HEK293 (cell line): ENCODE measurements around the gene DDX43.

Experiments
- RBAK ChIP-seq: fragments of 450-650 bp; formaldehyde crosslinking; IDR thresholded peaks from 2 replicates; pipeline ENCODE4 v1.5.1; 2016; ENCODE audit warnings: missing biosample characterization, missing genetic modification characterization
- REPIN1 ChIP-seq: fragments of 450-650 bp; formaldehyde crosslinking; IDR thresholded peaks from 2 replicates; pipeline ENCODE4 v1.5.1; 2017; ENCODE audit warnings: missing biosample characterization, missing genetic modification characterization, low read depth
- ZBTB7A ChIP-seq: fragments of 450-650 bp; formaldehyde crosslinking; IDR thresholded peaks from 2 replicates; pipeline ENCODE4 v1.5.1; 2016; ENCODE audit warnings: low read depth, missing biosample characterization, missing genetic modification characterization
- ZNF174 ChIP-seq: fragments of 450-650 bp; formaldehyde crosslinking; IDR thresholded peaks from 2 replicates; pipeline ENCODE4 v1.5.0; 2017; ENCODE audit warnings: missing biosample characterization, mild to moderate bottlenecking, missing genetic modification characterization
- ZNF223 ChIP-seq: fragments of 450-650 bp; formaldehyde crosslinking; IDR thresholded peaks from 2 replicates; pipeline ENCODE4 v1.5.1; 2016; ENCODE audit warnings: missing biosample characterization, missing genetic modification characterization
- ZNF274 ChIP-seq, 2 experiments: fragments of 200-500 bp in 1 of 2; fragments of 450-650 bp in 1 of 2; sonication (Bioruptor generic) in 1 of 2; formaldehyde crosslinking in 1 of 2; IDR thresholded peaks; 2 replicates each; pipeline versions ENCODE4 v1.5.1 to v1.6.1; 2014 to 2016; ENCODE audit warnings: borderline replicate concordance in 1 of 2, inconsistent platforms in 1 of 2, low read length in 1 of 2, missing biosample characterization in 1 of 2, missing genetic modification characterization in 1 of 2
- ZNF510 ChIP-seq: fragments of 450-650 bp; formaldehyde crosslinking; IDR thresholded peaks from 2 replicates; pipeline ENCODE4 v1.5.1; 2018; ENCODE audit warnings: mild to moderate bottlenecking, missing genetic modification characterization, missing biosample characterization; ENCODE audit not compliant: insufficient replicate concordance
- ZNF670 ChIP-seq: fragments of 450-650 bp; formaldehyde crosslinking; IDR thresholded peaks from 2 replicates; pipeline ENCODE4 v1.5.1; 2016; ENCODE audit warnings: missing biosample characterization, missing genetic modification characterization, low read depth
- TF ChIP-seq, protein P1 (sequence below): fragments of 450-650 bp; formaldehyde crosslinking; IDR thresholded peaks from 2 replicates; pipeline ENCODE4 v1.5.1; 2016; ENCODE audit warnings: missing biosample characterization, missing genetic modification characterization
- TF ChIP-seq, protein P2 (sequence below): fragments of 450-650 bp; formaldehyde crosslinking; IDR thresholded peaks from 2 replicates; pipeline ENCODE4 v1.5.1; 2016; ENCODE audit warnings: missing biosample characterization, missing genetic modification characterization
- TF ChIP-seq, protein P3 (sequence below): fragments of 450-650 bp; formaldehyde crosslinking; conservative IDR thresholded peaks from 2 replicates; pipeline ENCODE4 v1.5.1; 2016; ENCODE audit warnings: low read depth, missing biosample characterization, missing genetic modification characterization
- TF ChIP-seq, protein P4 (sequence below): fragments of 450-650 bp; formaldehyde crosslinking; IDR thresholded peaks from 2 replicates; pipeline ENCODE4 v1.5.1; 2016; ENCODE audit warnings: missing biosample characterization, missing genetic modification characterization
- TF ChIP-seq, protein P5 (sequence below): fragments of 450-650 bp; formaldehyde crosslinking; IDR thresholded peaks from 2 replicates; pipeline ENCODE4 v1.5.1; 2016; ENCODE audit warnings: missing biosample characterization, missing genetic modification characterization
- TF ChIP-seq, protein P6 (sequence below): fragments of 450-650 bp; formaldehyde crosslinking; IDR thresholded peaks from 2 replicates; pipeline ENCODE4 v1.5.1; 2016; ENCODE audit warnings: missing biosample characterization, missing genetic modification characterization, low read depth

DNA sequence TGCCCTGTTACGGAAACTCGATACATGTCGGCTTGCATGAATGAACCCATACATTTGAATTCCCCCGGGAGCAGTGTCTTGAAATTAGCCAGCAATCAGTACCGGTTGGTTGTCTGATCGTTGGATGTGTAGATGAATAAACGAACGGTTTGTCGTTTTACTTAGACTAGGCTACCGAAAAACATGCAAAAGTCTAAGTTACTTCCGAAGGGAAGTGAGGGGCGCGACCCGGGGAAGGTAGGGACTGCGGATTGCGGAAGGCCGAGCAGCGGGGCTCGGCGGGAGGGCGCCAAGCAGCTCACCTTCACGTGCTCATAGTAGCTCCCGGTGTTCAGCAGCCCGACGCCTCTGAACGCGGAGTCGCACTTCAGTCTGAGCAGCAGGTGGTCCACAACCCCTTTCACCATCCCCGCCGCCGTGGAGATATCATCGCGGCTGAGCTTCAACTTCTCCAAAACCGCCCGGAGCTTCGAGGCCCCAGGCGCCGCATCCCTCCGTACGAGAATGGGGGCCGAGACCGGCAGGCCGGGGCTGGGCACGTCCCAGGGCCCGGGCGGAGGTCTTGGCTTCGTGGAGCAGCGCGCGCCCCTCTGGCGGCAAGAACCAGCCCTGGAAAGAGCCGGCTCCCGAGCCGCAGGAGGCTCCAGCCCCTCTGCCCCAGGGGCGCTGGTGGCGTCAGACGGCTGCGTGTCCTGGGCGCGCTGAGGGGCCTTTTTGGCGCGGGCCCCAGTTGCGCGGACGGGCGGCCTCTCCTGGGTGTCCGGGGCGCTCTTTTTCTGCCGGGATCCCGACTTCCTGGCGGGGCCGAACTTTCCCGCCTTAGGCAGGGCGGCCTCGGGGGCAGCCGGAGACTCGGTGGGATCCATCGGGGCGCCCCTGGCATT is 56.8 kb downstream of the DDX43 start:
- TF ChIP-seq, protein P1, sequence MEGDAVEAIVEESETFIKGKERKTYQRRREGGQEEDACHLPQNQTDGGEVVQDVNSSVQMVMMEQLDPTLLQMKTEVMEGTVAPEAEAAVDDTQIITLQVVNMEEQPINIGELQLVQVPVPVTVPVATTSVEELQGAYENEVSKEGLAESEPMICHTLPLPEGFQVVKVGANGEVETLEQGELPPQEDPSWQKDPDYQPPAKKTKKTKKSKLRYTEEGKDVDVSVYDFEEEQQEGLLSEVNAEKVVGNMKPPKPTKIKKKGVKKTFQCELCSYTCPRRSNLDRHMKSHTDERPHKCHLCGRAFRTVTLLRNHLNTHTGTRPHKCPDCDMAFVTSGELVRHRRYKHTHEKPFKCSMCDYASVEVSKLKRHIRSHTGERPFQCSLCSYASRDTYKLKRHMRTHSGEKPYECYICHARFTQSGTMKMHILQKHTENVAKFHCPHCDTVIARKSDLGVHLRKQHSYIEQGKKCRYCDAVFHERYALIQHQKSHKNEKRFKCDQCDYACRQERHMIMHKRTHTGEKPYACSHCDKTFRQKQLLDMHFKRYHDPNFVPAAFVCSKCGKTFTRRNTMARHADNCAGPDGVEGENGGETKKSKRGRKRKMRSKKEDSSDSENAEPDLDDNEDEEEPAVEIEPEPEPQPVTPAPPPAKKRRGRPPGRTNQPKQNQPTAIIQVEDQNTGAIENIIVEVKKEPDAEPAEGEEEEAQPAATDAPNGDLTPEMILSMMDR, result no peak
- no peak for TF ChIP-seq ZNF670 (tag by site-specific recombination)
- TF ChIP-seq, protein P2, sequence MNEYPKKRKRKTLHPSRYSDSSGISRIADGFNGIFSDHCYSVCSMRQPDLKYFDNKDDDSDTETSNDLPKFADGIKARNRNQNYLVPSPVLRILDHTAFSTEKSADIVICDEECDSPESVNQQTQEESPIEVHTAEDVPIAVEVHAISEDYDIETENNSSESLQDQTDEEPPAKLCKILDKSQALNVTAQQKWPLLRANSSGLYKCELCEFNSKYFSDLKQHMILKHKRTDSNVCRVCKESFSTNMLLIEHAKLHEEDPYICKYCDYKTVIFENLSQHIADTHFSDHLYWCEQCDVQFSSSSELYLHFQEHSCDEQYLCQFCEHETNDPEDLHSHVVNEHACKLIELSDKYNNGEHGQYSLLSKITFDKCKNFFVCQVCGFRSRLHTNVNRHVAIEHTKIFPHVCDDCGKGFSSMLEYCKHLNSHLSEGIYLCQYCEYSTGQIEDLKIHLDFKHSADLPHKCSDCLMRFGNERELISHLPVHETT (tag by site-specific recombination), result no peak
- no peak for TF ChIP-seq ZNF174 (tag by site-specific recombination)
- no peak for TF ChIP-seq ZNF274 (IDR thresholded peaks at IDR 0.05; ENCODE audit: low read length)
- no peak for TF ChIP-seq ZNF274 (tag by site-specific recombination; IDR thresholded peaks at IDR 0.05; ENCODE audit: borderline replicate concordance)
- no peak for TF ChIP-seq ZNF510 (tag by site-specific recombination)
- TF ChIP-seq, protein P3, sequence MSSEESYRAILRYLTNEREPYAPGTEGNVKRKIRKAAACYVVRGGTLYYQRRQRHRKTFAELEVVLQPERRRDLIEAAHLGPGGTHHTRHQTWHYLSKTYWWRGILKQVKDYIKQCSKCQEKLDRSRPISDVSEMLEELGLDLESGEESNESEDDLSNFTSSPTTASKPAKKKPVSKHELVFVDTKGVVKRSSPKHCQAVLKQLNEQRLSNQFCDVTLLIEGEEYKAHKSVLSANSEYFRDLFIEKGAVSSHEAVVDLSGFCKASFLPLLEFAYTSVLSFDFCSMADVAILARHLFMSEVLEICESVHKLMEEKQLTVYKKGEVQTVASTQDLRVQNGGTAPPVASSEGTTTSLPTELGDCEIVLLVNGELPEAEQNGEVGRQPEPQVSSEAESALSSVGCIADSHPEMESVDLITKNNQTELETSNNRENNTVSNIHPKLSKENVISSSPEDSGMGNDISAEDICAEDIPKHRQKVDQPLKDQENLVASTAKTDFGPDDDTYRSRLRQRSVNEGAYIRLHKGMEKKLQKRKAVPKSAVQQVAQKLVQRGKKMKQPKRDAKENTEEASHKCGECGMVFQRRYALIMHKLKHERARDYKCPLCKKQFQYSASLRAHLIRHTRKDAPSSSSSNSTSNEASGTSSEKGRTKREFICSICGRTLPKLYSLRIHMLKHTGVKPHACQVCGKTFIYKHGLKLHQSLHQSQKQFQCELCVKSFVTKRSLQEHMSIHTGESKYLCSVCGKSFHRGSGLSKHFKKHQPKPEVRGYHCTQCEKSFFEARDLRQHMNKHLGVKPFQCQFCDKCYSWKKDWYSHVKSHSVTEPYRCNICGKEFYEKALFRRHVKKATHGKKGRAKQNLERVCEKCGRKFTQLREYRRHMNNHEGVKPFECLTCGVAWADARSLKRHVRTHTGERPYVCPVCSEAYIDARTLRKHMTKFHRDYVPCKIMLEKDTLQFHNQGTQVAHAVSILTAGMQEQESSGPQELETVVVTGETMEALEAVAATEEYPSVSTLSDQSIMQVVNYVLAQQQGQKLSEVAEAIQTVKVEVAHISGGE (tag by site-specific recombination), result no peak
- TF ChIP-seq, protein P4, sequence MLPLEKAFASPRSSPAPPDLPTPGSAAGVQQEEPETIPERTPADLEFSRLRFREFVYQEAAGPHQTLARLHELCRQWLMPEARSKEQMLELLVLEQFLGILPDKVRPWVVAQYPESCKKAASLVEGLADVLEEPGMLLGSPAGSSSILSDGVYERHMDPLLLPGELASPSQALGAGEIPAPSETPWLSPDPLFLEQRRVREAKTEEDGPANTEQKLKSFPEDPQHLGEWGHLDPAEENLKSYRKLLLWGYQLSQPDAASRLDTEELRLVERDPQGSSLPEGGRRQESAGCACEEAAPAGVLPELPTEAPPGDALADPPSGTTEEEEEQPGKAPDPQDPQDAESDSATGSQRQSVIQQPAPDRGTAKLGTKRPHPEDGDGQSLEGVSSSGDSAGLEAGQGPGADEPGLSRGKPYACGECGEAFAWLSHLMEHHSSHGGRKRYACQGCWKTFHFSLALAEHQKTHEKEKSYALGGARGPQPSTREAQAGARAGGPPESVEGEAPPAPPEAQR (tag by site-specific recombination), result no peak
- no peak for TF ChIP-seq REPIN1 (tag by site-specific recombination)
- no peak for TF ChIP-seq ZNF223
- TF ChIP-seq RBAK (tag by site-specific recombination), result no peak
- TF ChIP-seq, protein P5, sequence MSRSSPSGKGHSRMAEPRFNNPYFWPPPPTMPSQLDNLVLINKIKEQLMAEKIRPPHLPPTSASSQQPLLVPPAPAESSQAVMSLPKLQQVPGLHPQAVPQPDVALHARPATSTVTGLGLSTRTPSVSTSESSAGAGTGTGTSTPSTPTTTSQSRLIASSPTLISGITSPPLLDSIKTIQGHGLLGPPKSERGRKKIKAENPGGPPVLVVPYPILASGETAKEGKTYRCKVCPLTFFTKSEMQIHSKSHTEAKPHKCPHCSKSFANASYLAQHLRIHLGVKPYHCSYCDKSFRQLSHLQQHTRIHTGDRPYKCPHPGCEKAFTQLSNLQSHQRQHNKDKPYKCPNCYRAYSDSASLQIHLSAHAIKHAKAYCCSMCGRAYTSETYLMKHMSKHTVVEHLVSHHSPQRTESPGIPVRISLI (tag by site-specific recombination), result no peak
- TF ChIP-seq, protein P6, sequence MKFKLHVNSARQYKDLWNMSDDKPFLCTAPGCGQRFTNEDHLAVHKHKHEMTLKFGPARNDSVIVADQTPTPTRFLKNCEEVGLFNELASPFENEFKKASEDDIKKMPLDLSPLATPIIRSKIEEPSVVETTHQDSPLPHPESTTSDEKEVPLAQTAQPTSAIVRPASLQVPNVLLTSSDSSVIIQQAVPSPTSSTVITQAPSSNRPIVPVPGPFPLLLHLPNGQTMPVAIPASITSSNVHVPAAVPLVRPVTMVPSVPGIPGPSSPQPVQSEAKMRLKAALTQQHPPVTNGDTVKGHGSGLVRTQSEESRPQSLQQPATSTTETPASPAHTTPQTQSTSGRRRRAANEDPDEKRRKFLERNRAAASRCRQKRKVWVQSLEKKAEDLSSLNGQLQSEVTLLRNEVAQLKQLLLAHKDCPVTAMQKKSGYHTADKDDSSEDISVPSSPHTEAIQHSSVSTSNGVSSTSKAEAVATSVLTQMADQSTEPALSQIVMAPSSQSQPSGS (tag by site-specific recombination), result no peak
- no peak for TF ChIP-seq ZBTB7A (tag by site-specific recombination)
